GM12875 (cell line): ENCODE measurements around the gene NUMA1.
A peak's percentile ranks its signal among the peaks of the same experiment; 100 is the strongest.

Experiments used
- H3K4me3 ChIP-seq: one replicate; pipeline ENCODE4 v1.5.1; 2011; ENCODE audit warnings: low read depth, low read length, control low read depth
- CTCF ChIP-seq: IDR thresholded peaks from 2 replicates; pipeline ENCODE4 v1.5.1; 2011; ENCODE audit warnings: low read depth, mild to moderate bottlenecking, control low read depth, inconsistent platforms, low read length, moderate library complexity, borderline replicate concordance; ENCODE audit not compliant: insufficient read depth

The NUMA1 gene

GRCh38 chr11:71987521-71987920, 92.8 kb downstream of the NUMA1 start:
- TF ChIP-seq CTCF = no peak
- H3K4me3 ChIP-seq = no peak overlapping the region

- TF ChIP-seq CTCF = no peak
These were observed 94.2 kb downstream of the NUMA1 start for GRCh38 chr11:71986131-71986530.

GRCh38 chr11:71979602-71980001, 100.7 kb downstream of the NUMA1 start:
- no peak for TF ChIP-seq CTCF
- H3K4me3 ChIP-seq = no peak overlapping the region

More at GRCh38 chr11:71986131-71986530, 94.2 kb downstream of the NUMA1 start:
- no peak overlapping the region for H3K4me3 ChIP-seq

- no peak overlapping the region for H3K4me3 ChIP-seq
- no peak for TF ChIP-seq CTCF
These were observed 101.2 kb downstream of the NUMA1 start for GRCh38 chr11:71979094-71979493.

GRCh38 chr11:71977743-71978418, 102.5 kb downstream of the NUMA1 start:
- no peak overlapping the region for H3K4me3 ChIP-seq
- peak; percentile 49; the same call in 1 of the 2 replicates for TF ChIP-seq CTCF

- no peak overlapping the region for H3K4me3 ChIP-seq
- TF ChIP-seq CTCF = no peak
These were observed 103.3 kb downstream of the NUMA1 start for GRCh38 chr11:71977090-71977489.

- no peak for TF ChIP-seq CTCF
- H3K4me3 ChIP-seq = no peak overlapping the region
These were observed 103.8 kb downstream of the NUMA1 start for GRCh38 chr11:71976551-71976950.
